BJ (cell line): ENCODE data around the gene SPINT2. TPM values are rescaled to one million over a fixed set of nuclear protein-coding genes. Genes with fewer than 3 reads are reported as not detected.
A peak's percentile ranks its signal among the peaks of the same experiment; 100 is the strongest.
"Not testable (repeated sequence)": the region's sequence is repeated elsewhere in the genome, so short reads cannot be mapped to it uniquely, and the experiment has no call there.

Experiments used
- CTCF ChIA-PET: fragments of 350-600 bp; formaldehyde crosslinking; extraction: SDS; loops from one replicate; lab custom pipeline; 2021; ENCODE audit warnings: antibody characterized with exemption, inconsistent platforms; lab: Yijun Ruan, JAX
- POLR2A ChIA-PET: fragments of 300-600 bp; sonication (Branson Sonifier 250); formaldehyde crosslinking; extraction: SDS; loops from one replicate; lab custom pipeline; 2021; ENCODE audit warnings: antibody characterized with exemption; lab: Charles Lee
- DNase-seq: peaks from one replicate; pipeline ENCODE4 v3.0.0-alpha.2; 2011; ENCODE audit warnings: low read depth
- H3K27me3 ChIP-seq: 2 replicates; pipeline ENCODE4 v1.6.0; 2011; ENCODE audit warnings: low read length; ENCODE audit not compliant: control insufficient read depth, insufficient read depth
- H3K36me3 ChIP-seq: 2 replicates; pipeline ENCODE4 v1.5.1; 2011; ENCODE audit warnings: low read length; ENCODE audit not compliant: control insufficient read depth, insufficient read depth
- H3K4me3 ChIP-seq: 2 replicates; pipeline ENCODE4 v1.5.1; 2011; ENCODE audit warnings: low read depth, mild to moderate bottlenecking, control low read depth, low read length
- polyA plus RNA-seq: library from polyadenylated mRNA; depleted of rRNA; stranded (reverse); fragments of >200 nt; gene quantifications from 2 replicates; pipeline ENCODE4 v1.2.3, GENCODE V29; 2011
- TF ChIP-seq, protein P1 (sequence below): IDR thresholded peaks from 2 replicates; pipeline ENCODE4 v1.5.1; 2011; ENCODE audit warnings: low read depth, mild to moderate bottlenecking, control low read depth, inconsistent platforms, low read length, moderate library complexity; ENCODE audit not compliant: insufficient read depth

SPINT2 gene
- polyA plus RNA-seq, 1 experiment = 45.5 TPM

DNA sequence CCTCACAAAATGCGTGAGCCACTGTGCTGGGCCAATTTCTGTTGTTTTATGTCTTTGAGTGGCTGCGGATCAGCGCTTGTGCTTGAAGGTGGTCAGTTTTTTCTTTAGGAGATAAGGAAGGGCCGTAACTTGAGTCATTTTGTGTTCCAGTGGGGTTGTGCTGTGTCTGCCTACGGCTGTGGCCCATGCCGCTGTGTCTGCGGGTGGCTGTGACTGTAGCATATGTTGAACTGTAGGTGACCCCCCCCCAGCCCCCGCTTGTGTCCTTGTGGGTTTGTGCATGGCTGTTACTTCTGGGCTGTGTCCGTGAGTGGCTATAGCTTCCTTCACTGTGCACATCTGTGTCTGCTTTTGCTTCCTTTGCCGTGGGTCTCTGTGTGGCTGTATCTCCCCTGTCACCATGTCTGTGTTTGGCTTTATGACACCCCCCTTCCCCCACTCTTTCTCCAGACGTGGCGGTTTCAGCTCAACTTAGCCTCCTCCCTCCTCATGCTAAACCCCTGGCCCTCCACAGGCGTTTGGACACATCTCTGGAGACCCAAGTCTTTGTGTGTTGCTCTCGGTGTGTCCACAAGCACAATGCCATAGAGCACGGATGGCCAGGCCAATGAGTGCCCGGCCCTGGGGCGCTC is 8.9 kb upstream of the SPINT2 start:
- Histone ChIP-seq H3K27me3 (no peaks in the 10 kb centered on the region), H3K4me3 (no peak overlapping the region; the same call in 1 of the 2 replicates), H3K36me3 (no peaks in the 10 kb centered on the region)
- ChIA-PET POLR2A (no interaction called here), CTCF (interaction anchor here (0.6 to 1.6 kb wide), 7 partner anchors 11 to 291 kb away, joined by 3 to 5 read pairs (median 3); partner anchors contain the start of gene FAM98C)
- TF ChIP-seq, protein P1, sequence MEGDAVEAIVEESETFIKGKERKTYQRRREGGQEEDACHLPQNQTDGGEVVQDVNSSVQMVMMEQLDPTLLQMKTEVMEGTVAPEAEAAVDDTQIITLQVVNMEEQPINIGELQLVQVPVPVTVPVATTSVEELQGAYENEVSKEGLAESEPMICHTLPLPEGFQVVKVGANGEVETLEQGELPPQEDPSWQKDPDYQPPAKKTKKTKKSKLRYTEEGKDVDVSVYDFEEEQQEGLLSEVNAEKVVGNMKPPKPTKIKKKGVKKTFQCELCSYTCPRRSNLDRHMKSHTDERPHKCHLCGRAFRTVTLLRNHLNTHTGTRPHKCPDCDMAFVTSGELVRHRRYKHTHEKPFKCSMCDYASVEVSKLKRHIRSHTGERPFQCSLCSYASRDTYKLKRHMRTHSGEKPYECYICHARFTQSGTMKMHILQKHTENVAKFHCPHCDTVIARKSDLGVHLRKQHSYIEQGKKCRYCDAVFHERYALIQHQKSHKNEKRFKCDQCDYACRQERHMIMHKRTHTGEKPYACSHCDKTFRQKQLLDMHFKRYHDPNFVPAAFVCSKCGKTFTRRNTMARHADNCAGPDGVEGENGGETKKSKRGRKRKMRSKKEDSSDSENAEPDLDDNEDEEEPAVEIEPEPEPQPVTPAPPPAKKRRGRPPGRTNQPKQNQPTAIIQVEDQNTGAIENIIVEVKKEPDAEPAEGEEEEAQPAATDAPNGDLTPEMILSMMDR = no peak
- no peak for DNase-seq

- DNase-seq, POLR2A ChIA-PET: not testable (repeated sequence)
- CTCF ChIA-PET = interaction anchor here (1.4 kb wide), 1 partner anchor 17 kb away, joined by 3 read pairs; no protein-coding TSS in a partner anchor
These were observed 2.4 kb upstream of the SPINT2 start for GRCh38 chr19:38261942-38262341.

DNA sequence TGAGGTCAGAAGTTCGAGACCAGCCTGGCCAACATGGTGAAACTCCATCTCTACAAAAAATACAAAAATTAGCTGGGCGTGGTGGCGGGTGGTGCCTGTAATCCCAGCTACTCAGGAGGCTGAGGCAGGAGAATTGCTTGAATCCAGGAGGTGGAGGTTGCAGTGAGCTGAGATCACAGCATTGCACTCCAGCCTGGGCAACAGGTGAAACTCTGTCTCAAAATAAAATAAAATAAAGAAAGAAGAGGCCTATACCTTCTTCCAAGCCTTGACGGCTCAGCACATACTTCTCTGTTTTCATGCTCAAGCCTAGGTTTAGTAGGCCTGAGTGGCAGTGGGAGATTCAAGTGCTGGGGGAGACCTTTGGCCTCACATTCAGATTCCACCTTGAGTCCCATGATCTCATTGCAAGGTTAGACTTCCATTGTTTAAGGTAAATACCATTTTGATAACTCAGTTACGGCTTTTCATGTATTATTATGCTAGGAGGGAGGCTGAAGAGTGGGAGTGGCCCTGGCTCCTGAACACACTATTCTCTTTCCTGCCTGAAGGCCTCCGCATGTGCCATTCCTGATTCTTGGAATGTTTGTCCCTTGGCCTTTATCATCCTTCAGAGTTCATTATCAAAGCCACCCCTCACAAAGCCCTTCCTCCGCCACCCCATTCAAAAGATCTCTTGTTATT is 1.6 kb upstream of the SPINT2 start:
- CTCF ChIA-PET = no interaction called here
- DNase-seq = no peak

More at GRCh38 chr19:38261942-38262341, 2.4 kb upstream of the SPINT2 start:
- H3K27me3 ChIP-seq, H3K4me3 ChIP-seq, H3K36me3 ChIP-seq: not testable (repeated sequence)

GRCh38 chr19:38263689-38264485 is 486 bp upstream of the SPINT2 start:
- ChIA-PET CTCF (interaction anchor here (1.1 kb wide), 1 partner anchor 72 kb away, joined by 4 read pairs; the partner anchor contains the start of gene CATSPERG), POLR2A (interaction anchor here (1.1 kb wide), 1 partner anchor 8 kb away, joined by 3 read pairs; no protein-coding TSS in a partner anchor)
- H3K27me3 ChIP-seq = no peaks in the 10 kb centered on the region
- H3K36me3 ChIP-seq = no peaks in the 10 kb centered on the region
- peak overlapping the region; percentile 43 for H3K4me3 ChIP-seq
- TF ChIP-seq, protein P1 = no peak
- no peak for DNase-seq

More for the DNA sequence above, 1.6 kb upstream of the SPINT2 start:
- no peaks in the 10 kb centered on the region for H3K27me3 ChIP-seq
- POLR2A ChIA-PET = no interaction called here
- no peak overlapping the region for H3K4me3 ChIP-seq
- TF ChIP-seq, protein P1 = no peak
- no peaks in the 10 kb centered on the region for H3K36me3 ChIP-seq

DNA sequence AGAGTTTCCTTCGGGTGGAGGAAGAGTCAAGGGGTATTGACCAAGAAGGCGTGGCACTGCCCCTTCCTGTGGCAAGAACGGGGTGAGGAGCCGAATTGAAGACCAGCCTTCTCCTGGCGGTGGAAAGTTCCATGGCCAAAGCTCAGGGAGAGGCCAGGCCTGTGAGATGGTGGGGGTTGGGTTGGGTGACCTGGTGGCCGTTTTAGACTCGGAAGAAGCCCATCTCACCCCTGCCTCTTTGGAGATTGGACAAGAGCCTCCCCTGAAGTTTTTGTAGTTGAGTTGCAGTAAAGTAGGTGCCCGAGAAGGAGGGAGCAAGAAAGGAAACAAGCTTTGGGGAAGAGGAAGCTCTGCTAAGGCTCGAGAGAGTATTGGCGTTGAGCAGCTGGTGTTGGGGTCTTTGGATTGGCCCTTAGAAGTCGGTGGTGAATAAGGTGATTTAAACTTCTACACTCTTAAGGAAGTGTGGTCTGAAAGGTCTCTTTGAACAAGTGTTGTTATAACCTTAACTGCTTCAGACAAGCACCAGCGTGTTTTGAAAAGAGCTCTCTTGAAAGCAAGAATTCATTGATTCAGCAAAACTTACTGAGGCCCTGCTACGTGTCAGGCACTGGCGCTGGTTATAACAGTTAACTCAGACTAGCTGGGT is 964 bp downstream of the SPINT2 start:
- Histone ChIP-seq H3K27me3 (no peaks in the 10 kb centered on the region), H3K36me3 (no peaks in the 10 kb centered on the region), H3K4me3 (no peak overlapping the region)
- no peak for DNase-seq
- TF ChIP-seq, protein P1 = no peak
- POLR2A ChIA-PET = no interaction called here
- CTCF ChIA-PET = interaction anchor here (0.7 to 1.9 kb wide), 6 partner anchors 20 to 70 kb away, joined by 3 to 7 read pairs (median 4); partner anchors contain the start of genes CATSPERG and KCNK6
